ENCODE data around the gene TSEN2. TPM values are rescaled to one million over a fixed set of nuclear protein-coding genes. Genes with fewer than 3 reads are reported as not detected.

TSEN2 gene
- total RNA-seq, 1 donor from 2014 or later: 8.6 TPM

- no peaks in the 10 kb centered on the region for H3K36me3 Mint-ChIP-seq (ENCODE audit: low read depth)
- no peak for DNase-seq (ENCODE audit: low spot score)
- no peak overlapping the region for H3K27ac Mint-ChIP-seq (ENCODE audit: unreplicated experiment)
- TF ChIP-seq CTCF (IDR thresholded peaks at IDR 0.05): no peak
- H3K27me3 Mint-ChIP-seq (ENCODE audit: low read depth): no peaks in the 10 kb centered on the region
- H3K4me1 Mint-ChIP-seq (ENCODE audit: low read depth): peaks cover 7% of the 10 kb centered on the region
- no peaks in the 10 kb centered on the region for H3K9me3 Mint-ChIP-seq (ENCODE audit: low read depth)
- no peak overlapping the region for H3K4me3 Mint-ChIP-seq (ENCODE audit: unreplicated experiment)
These were observed 31.4 kb downstream of the TSEN2 start for GRCh38 chr3:12515631-12516030.

- no peaks in the 10 kb centered on the region for H3K4me1 Mint-ChIP-seq (ENCODE audit: low read depth)
- no peak for DNase-seq (ENCODE audit: low spot score)
- peaks cover 2% of the 10 kb centered on the region for H3K9me3 Mint-ChIP-seq (ENCODE audit: low read depth)
- H3K27ac Mint-ChIP-seq (ENCODE audit: unreplicated experiment): no peak overlapping the region
- TF ChIP-seq CTCF (IDR thresholded peaks at IDR 0.05): no peak
- H3K4me3 Mint-ChIP-seq (ENCODE audit: unreplicated experiment): no peak overlapping the region
- H3K27me3 Mint-ChIP-seq (ENCODE audit: low read depth): no peaks in the 10 kb centered on the region
- H3K36me3 Mint-ChIP-seq (ENCODE audit: low read depth): peaks cover 4% of the 10 kb centered on the region
These were observed 32.6 kb downstream of the TSEN2 start for GRCh38 chr3:12516873-12517272.

- no peak overlapping the region for H3K27ac Mint-ChIP-seq (ENCODE audit: unreplicated experiment)
- peaks cover 2% of the 10 kb centered on the region for H3K9me3 Mint-ChIP-seq (ENCODE audit: low read depth)
- DNase-seq (ENCODE audit: low spot score): no peak
- no peak overlapping the region for H3K4me3 Mint-ChIP-seq (ENCODE audit: unreplicated experiment)
- no peaks in the 10 kb centered on the region for H3K27me3 Mint-ChIP-seq (ENCODE audit: low read depth)
- H3K4me1 Mint-ChIP-seq (ENCODE audit: low read depth): no peaks in the 10 kb centered on the region
- H3K36me3 Mint-ChIP-seq (ENCODE audit: low read depth): peaks cover 4% of the 10 kb centered on the region
- no peak for TF ChIP-seq CTCF (IDR thresholded peaks at IDR 0.05)
These were observed 34.2 kb downstream of the TSEN2 start for GRCh38 chr3:12518261-12519028.

GRCh38 chr3:12521010-12521409, 36.7 kb downstream of the TSEN2 start:
- H3K27me3 Mint-ChIP-seq (ENCODE audit: low read depth): no peaks in the 10 kb centered on the region
- no peak overlapping the region for H3K4me3 Mint-ChIP-seq (ENCODE audit: unreplicated experiment)
- DNase-seq (ENCODE audit: low spot score): no peak
- H3K27ac Mint-ChIP-seq (ENCODE audit: unreplicated experiment): no peak overlapping the region
- peaks cover 2% of the 10 kb centered on the region for H3K9me3 Mint-ChIP-seq (ENCODE audit: low read depth)
- H3K36me3 Mint-ChIP-seq (ENCODE audit: low read depth): peaks cover 5% of the 10 kb centered on the region
- no peak for TF ChIP-seq CTCF (IDR thresholded peaks at IDR 0.05)
- H3K4me1 Mint-ChIP-seq (ENCODE audit: low read depth): no peaks in the 10 kb centered on the region

- Mint-ChIP-seq H3K4me3 (ENCODE audit: unreplicated experiment) (no peak overlapping the region), H3K36me3 (ENCODE audit: low read depth) (peaks cover 7% of the 10 kb centered on the region), H3K9me3 (ENCODE audit: low read depth) (peaks cover 2% of the 10 kb centered on the region), H3K4me1 (ENCODE audit: low read depth) (no peaks in the 10 kb centered on the region), H3K27me3 (ENCODE audit: low read depth) (no peaks in the 10 kb centered on the region), H3K27ac (ENCODE audit: unreplicated experiment) (no peak overlapping the region)
- TF ChIP-seq CTCF (IDR thresholded peaks at IDR 0.05): no peak
- DNase-seq (ENCODE audit: low spot score): no peak
These were observed 38.4 kb downstream of the TSEN2 start for GRCh38 chr3:12522721-12523120.

Data from chondrocyte (in vitro differentiated cells).